Measurements from ENCODE around the gene EPS8L3. TPM values are rescaled to one million over a fixed set of nuclear protein-coding genes. Genes with fewer than 3 reads are reported as not detected.

EPS8L3 gene
- total and polyA plus RNA-seq, 10 of the 15 experiments (the other 5 are each of a cell fraction or from before 2014, with no cell fraction given): not detected

DNA sequence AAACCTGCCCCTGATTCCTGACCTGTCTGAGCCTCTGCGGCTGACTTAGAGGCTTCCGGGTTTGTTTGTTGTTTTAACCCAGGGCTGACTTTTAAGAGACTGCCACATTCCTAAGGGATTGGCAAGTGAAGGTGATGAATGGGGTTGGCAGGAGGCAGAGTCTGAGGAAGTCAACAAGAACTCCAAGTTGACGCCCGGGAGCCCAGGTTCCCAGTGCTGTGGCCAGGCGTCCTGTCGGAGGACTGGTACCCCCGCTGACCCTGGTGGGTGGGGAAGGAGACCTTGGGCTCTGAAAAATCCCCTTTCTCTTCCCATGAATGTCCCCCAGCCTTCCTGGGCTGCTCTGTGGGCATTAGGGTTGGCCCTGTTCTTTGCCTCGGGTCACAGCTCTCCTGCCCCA, 19.7 kb upstream of the EPS8L3 start:
- in situ Hi-C loops (cut with MboI): no loop called here
- no peak for TF ChIP-seq ESRRA (IDR thresholded peaks at IDR 0.05; ENCODE audit: low read length)
- TF ChIP-seq, protein P1, sequence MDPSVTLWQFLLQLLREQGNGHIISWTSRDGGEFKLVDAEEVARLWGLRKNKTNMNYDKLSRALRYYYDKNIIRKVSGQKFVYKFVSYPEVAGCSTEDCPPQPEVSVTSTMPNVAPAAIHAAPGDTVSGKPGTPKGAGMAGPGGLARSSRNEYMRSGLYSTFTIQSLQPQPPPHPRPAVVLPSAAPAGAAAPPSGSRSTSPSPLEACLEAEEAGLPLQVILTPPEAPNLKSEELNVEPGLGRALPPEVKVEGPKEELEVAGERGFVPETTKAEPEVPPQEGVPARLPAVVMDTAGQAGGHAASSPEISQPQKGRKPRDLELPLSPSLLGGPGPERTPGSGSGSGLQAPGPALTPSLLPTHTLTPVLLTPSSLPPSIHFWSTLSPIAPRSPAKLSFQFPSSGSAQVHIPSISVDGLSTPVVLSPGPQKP (IDR thresholded peaks at IDR 0.05; ENCODE audit: low read depth, low read length): no peak
- no peak for TF ChIP-seq IKZF2 (IDR thresholded peaks at IDR 0.05)
- no peak for TF ChIP-seq IKZF1 (conservative IDR thresholded peaks at IDR 0.05)
- TF ChIP-seq, protein P2, sequence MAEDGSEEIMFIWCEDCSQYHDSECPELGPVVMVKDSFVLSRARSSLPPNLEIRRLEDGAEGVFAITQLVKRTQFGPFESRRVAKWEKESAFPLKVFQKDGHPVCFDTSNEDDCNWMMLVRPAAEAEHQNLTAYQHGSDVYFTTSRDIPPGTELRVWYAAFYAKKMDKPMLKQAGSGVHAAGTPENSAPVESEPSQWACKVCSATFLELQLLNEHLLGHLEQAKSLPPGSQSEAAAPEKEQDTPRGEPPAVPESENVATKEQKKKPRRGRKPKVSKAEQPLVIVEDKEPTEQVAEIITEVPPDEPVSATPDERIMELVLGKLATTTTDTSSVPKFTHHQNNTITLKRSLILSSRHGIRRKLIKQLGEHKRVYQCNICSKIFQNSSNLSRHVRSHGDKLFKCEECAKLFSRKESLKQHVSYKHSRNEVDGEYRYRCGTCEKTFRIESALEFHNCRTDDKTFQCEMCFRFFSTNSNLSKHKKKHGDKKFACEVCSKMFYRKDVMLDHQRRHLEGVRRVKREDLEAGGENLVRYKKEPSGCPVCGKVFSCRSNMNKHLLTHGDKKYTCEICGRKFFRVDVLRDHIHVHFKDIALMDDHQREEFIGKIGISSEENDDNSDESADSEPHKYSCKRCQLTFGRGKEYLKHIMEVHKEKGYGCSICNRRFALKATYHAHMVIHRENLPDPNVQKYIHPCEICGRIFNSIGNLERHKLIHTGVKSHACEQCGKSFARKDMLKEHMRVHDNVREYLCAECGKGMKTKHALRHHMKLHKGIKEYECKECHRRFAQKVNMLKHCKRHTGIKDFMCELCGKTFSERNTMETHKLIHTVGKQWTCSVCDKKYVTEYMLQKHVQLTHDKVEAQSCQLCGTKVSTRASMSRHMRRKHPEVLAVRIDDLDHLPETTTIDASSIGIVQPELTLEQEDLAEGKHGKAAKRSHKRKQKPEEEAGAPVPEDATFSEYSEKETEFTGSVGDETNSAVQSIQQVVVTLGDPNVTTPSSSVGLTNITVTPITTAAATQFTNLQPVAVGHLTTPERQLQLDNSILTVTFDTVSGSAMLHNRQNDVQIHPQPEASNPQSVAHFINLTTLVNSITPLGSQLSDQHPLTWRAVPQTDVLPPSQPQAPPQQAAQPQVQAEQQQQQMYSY (CRISPR knock-in tag; IDR thresholded peaks at IDR 0.05): no peak
- TF ChIP-seq NFYB (IDR thresholded peaks at IDR 0.05; ENCODE audit: insufficient read depth, low read depth, low read length): no peak
- TF ChIP-seq, protein P3, sequence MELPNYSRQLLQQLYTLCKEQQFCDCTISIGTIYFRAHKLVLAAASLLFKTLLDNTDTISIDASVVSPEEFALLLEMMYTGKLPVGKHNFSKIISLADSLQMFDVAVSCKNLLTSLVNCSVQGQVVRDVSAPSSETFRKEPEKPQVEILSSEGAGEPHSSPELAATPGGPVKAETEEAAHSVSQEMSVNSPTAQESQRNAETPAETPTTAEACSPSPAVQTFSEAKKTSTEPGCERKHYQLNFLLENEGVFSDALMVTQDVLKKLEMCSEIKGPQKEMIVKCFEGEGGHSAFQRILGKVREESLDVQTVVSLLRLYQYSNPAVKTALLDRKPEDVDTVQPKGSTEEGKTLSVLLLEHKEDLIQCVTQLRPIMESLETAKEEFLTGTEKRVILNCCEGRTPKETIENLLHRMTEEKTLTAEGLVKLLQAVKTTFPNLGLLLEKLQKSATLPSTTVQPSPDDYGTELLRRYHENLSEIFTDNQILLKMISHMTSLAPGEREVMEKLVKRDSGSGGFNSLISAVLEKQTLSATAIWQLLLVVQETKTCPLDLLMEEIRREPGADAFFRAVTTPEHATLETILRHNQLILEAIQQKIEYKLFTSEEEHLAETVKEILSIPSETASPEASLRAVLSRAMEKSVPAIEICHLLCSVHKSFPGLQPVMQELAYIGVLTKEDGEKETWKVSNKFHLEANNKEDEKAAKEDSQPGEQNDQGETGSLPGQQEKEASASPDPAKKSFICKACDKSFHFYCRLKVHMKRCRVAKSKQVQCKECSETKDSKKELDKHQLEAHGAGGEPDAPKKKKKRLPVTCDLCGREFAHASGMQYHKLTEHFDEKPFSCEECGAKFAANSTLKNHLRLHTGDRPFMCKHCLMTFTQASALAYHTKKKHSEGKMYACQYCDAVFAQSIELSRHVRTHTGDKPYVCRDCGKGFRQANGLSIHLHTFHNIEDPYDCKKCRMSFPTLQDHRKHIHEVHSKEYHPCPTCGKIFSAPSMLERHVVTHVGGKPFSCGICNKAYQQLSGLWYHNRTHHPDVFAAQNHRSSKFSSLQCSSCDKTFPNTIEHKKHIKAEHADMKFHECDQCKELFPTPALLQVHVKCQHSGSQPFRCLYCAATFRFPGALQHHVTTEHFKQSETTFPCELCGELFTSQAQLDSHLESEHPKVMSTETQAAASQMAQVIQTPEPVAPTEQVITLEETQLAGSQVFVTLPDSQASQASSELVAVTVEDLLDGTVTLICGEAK (IDR thresholded peaks at IDR 0.05; ENCODE audit: borderline replicate concordance): no peak
- no peak for TF ChIP-seq RAD21 (IDR thresholded peaks at IDR 0.05; ENCODE audit: insufficient read depth, low read depth, low read length)
- TF ChIP-seq, protein P4, sequence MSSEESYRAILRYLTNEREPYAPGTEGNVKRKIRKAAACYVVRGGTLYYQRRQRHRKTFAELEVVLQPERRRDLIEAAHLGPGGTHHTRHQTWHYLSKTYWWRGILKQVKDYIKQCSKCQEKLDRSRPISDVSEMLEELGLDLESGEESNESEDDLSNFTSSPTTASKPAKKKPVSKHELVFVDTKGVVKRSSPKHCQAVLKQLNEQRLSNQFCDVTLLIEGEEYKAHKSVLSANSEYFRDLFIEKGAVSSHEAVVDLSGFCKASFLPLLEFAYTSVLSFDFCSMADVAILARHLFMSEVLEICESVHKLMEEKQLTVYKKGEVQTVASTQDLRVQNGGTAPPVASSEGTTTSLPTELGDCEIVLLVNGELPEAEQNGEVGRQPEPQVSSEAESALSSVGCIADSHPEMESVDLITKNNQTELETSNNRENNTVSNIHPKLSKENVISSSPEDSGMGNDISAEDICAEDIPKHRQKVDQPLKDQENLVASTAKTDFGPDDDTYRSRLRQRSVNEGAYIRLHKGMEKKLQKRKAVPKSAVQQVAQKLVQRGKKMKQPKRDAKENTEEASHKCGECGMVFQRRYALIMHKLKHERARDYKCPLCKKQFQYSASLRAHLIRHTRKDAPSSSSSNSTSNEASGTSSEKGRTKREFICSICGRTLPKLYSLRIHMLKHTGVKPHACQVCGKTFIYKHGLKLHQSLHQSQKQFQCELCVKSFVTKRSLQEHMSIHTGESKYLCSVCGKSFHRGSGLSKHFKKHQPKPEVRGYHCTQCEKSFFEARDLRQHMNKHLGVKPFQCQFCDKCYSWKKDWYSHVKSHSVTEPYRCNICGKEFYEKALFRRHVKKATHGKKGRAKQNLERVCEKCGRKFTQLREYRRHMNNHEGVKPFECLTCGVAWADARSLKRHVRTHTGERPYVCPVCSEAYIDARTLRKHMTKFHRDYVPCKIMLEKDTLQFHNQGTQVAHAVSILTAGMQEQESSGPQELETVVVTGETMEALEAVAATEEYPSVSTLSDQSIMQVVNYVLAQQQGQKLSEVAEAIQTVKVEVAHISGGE (CRISPR knock-in tag; IDR thresholded peaks at IDR 0.05): no peak
- no peak for TF ChIP-seq TAF1 (IDR thresholded peaks at IDR 0.05; ENCODE audit: borderline replicate concordance, low read depth, low read length)
- no peak for TF ChIP-seq PAX8 (IDR thresholded peaks at IDR 0.05)
- no peak for TF ChIP-seq DPF2 (IDR thresholded peaks at IDR 0.05)

More for the DNA sequence above, 19.7 kb upstream of the EPS8L3 start:
- no peak overlapping the region for H3K4me3 ChIP-seq
- H3K27ac ChIP-seq (ENCODE audit: control insufficient read depth, insufficient read depth): no peak overlapping the region
- H3K9me3 ChIP-seq (replicated peaks; ENCODE audit: control insufficient read depth, insufficient read depth, low read length): peaks cover 5% of the 10 kb centered on the region
- ChIA-PET SMC1A (ENCODE audit: uncharacterized antibody, unreplicated experiment) (interaction anchor here (23.1 kb wide), 1 partner anchor 199 kb away, joined by 431 read pairs; the partner anchor contains the start of gene AHCYL1), POLR2A (no interaction called here), RAD21 (ENCODE audit: unreplicated experiment) (interaction anchor here (14.8 kb wide), 1 partner anchor 197 kb away, joined by 390 read pairs; the partner anchor contains the start of gene AHCYL1), CTCF (interaction anchor here (1.0 to 27.2 kb wide), 2 partner anchors 143 to 196 kb away, joined by 4 to 759 read pairs; partner anchors contain the start of gene AHCYL1)
- H3K36me3 ChIP-seq (ENCODE audit: control insufficient read depth in 2 of 2, insufficient read depth in 2 of 2, low read length in 1 of 2): no peaks in the 10 kb centered on the region
- H3K79me2 ChIP-seq (ENCODE audit: control insufficient read depth, insufficient read depth, low read length): no peaks in the 10 kb centered on the region
- no peak overlapping the region for H2AFZ ChIP-seq (ENCODE audit: control insufficient read depth, low read depth, low read length)
- DNase-seq (ENCODE audit: low read depth, low spot score): no peak
- no peaks in the 10 kb centered on the region; a peak in 1 of 4 replicates for H3K27me3 ChIP-seq (replicated peaks in 1 of 2; ENCODE audit: control insufficient read depth in 2 of 2, insufficient read depth in 2 of 2, low read length in 1 of 2)
- no peaks in the 10 kb centered on the region for H4K20me1 ChIP-seq (ENCODE audit: control insufficient read depth, insufficient read depth)
- no peaks in the 10 kb centered on the region for H3K4me1 ChIP-seq (ENCODE audit: control insufficient read depth, insufficient read depth, low read length)
- no peak for FAIRE-seq
- intact Hi-C loops (cut with micrococcal nuclease; ENCODE audit: unreplicated experiment): no loop called here
- ATAC-seq: no peak
- H3K9ac ChIP-seq (ENCODE audit: control insufficient read depth, insufficient read depth, low read length): no peak overlapping the region
- 71% methylated on average over 8 of the region's 8 CpGs for whole genome bisulfite sequencing (ENCODE audit: insufficient coverage, insufficient replicate concordance, low lambda C conversion rate, missing lambda C conversion rate)
- H3K4me2 ChIP-seq (ENCODE audit: control insufficient read depth, insufficient read depth): no peak overlapping the region
- no TSS peak for BruUV-seq (replicated peaks)

Data from GM12878 (cell line).